ENCODE measurements around the gene MRTO4.
"Not testable (repeated sequence)": the region's sequence is repeated elsewhere in the genome, so short reads cannot be mapped to it uniquely, and the experiment has no call there.

MRTO4 gene

GRCh38 chr1:19270343-19270730, 18.7 kb downstream of the MRTO4 start:
- not testable (repeated sequence) for DNase-seq (ENCODE audit: low spot score)

- DNase-seq (ENCODE audit: low spot score) = no peak
These were observed 20.5 kb downstream of the MRTO4 start for GRCh38 chr1:19272064-19272463.

GRCh38 chr1:19273106-19273843, 21.7 kb downstream of the MRTO4 start:
- no peak for DNase-seq (ENCODE audit: low spot score)

- DNase-seq (ENCODE audit: low spot score) = not testable (repeated sequence)
These were observed 22.4 kb downstream of the MRTO4 start for GRCh38 chr1:19273844-19274531.

GRCh38 chr1:19274636-19275035, 23.0 kb downstream of the MRTO4 start:
- no peak for DNase-seq (ENCODE audit: low spot score)

- DNase-seq (ENCODE audit: low spot score) = no peak
These were observed 32.3 kb downstream of the MRTO4 start for GRCh38 chr1:19283891-19284290.

DNA sequence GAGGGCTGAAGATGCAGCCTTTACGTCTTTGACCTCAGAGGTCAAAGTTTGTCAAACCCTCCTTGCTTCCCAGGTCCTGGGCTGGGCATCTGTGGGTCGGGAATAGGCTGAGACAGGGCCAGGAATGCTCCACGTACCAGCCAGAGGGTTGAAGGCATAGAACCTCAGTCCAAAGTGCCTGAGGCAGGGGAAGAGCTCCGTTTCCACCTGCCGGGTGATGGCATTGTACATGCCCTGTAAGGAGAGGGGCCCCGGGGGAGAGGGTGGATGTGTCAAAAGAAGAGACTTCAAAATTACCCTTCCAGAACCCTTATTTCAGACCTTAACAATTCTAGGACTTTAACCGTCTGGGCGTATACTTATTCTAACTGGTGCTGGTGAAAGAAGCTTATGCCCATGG, 33.3 kb downstream of the MRTO4 start:
- DNase-seq (ENCODE audit: low spot score) = no peak

- DNase-seq (ENCODE audit: low spot score) = not testable (repeated sequence)
These were observed 33.8 kb downstream of the MRTO4 start for GRCh38 chr1:19285366-19285765.

DNA sequence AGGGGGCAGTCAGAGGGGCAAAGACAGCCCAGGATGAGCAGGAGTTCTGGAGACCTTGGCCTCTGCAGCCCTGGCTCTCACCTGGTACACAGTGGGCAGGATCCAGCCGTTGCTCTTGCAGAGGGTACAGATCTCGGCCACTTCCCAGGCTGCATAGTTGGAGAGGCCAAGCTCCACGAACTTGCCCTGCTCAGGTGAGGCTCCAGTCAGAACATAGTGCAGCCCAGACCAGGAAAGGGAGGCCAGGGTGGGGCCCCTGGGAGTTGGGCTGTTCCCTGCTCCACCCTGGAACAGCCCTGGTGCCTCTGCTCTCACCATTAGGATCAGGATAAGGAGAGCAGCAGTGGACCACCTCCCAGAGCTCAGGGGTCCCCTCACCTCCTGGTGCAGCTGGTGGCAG, 34.2 kb downstream of the MRTO4 start:
- DNase-seq (ENCODE audit: low spot score) = not testable (repeated sequence)

GRCh38 chr1:19287436-19288185, 36.0 kb downstream of the MRTO4 start:
- DNase-seq (ENCODE audit: low spot score) = no peak

DNA sequence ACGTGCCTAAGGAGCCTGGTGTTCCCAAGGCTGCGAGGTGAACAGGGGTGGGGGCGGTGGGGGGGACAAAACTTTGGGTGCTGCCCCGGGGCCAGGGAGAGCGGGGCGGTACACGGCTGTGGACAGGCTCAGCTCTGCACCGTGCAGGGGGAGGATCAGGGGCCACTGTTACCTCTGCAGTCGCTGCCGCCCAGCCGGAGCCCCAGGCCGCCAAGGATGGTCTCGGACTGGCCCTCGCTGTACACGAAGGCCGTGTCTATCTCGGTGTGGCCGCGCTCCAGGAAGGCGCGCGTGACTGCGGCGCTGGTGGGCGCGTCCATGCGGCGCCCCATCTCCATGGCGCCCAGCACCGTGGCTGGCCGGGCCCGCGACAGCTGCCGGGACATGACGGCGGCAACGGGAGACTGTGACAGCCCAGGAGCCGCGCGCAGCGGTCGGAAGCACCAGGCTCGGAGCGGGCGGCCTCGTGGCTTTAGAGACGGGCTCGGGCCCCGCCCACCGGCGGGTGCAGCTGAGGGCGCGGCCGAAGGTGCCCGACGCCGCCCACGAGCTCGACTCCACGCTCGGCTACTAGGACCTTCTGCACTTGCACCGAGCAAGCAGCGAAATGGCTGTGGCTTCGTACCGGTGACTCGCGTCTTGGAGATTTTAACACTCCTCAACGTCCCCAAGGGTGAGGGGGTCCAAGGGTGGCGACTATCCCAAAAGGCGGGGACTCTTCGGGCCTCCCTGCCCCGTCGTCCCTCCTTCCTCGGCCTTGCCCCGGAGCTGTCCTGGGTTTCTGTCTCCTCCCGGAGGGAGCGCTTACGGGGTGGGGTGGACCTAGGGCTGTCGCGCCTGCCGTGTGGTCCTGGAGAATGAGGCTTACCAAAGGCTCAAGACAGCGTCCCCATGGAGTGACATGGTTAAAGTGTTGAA, 37.0 kb downstream of the MRTO4 start, which contains the start of gene AKR7A3:
Gene AKR7A3, minus strand, starts transcription at position 447 of the 918 bp plus-strand sequence. Its CDS starts 61 bp downstream, at position 386.
- DNase-seq (ENCODE audit: low spot score) = peak; percentile 49

GRCh38 chr1:19289244-19289643, 37.6 kb downstream of the MRTO4 start:
- no peak for DNase-seq (ENCODE audit: low spot score)

DNA sequence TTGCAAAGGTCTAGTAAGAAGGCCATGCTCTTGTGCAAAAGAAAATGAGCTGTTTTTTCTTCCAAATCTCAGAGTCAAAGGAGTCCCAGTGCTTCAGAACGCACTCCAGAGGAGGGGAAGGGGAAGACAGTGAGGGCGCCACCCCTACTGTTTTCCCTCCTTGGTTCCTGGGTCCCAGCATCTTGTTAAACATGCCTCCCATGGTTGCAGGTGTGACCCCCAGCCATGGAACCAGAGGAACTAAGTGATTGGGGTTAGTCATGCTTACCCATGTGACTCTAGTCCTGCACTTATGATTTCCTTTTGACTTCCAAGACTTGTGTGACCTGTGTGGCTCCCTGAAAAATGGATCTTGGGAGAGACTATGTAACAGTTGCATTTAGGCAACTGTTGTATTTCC, 43.0 kb downstream of the MRTO4 start:
- no peak for DNase-seq (ENCODE audit: low spot score)

DNA sequence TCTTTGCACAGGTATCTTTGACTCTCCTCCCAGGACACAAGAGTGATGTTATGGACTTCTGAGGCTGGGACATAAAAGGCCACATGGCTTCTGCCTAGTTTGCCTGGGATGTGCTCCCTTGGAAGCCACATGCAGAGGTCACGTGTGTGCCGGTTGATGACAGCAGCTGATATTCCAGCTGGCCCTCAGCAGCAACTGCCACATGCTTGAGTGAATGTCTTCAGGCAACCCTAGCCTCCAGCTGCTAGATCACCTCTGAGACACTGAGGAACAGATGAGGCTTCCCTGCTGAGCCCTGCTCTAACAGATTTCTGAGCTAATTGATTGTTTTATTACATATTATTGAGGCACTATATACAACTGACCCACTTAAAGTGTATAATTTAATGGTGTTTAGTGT, 48.6 kb downstream of the MRTO4 start:
- DNase-seq (ENCODE audit: low spot score) = no peak

- DNase-seq (ENCODE audit: low spot score) = not testable (repeated sequence)
These were observed 52.5 kb downstream of the MRTO4 start for GRCh38 chr1:19304081-19304480.

DNA sequence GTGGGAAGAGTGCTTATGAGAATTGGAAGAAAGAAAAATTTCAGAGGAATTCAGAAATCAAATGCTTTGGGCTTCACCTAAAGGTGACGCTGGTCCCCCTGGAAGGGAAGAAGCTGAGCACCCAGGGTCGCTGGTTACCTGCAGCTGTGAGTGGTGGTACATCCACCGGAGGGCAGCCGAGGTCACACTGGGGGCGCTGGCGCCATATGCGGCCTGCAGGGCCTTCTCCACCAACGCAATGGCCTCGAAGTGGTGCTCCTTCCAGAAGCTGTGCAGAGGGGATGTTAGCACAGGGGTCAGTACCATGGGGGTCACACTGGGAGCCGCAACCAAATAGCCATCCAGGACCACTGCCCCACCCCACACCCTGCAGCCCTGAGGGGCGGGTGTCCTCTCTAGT, 54.3 kb downstream of the MRTO4 start:
- DNase-seq (ENCODE audit: low spot score) = no peak

DNA sequence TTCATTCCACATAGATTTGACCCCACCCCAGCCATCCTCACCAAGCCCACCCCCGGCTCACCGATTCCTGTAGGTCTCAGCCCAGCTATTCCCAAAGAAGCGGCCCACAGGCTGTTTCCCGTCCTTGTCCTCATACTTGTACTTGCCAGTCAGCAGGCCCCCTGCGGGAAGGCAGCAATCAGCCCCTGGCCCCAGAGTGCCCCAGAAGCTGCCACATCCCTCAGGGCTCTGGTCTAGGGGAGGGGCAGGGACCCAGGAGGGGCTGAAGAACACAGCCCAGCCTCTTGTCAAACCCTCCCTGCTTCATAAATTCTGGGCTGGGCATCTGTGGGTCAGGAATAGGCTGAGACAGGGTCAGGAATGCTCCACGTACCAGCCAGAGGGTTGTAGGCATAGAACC, 55.3 kb downstream of the MRTO4 start:
- DNase-seq (ENCODE audit: low spot score) = no peak

GRCh38 chr1:19307794-19308508, 56.3 kb downstream of the MRTO4 start:
- DNase-seq (ENCODE audit: low spot score) = no peak

DNA sequence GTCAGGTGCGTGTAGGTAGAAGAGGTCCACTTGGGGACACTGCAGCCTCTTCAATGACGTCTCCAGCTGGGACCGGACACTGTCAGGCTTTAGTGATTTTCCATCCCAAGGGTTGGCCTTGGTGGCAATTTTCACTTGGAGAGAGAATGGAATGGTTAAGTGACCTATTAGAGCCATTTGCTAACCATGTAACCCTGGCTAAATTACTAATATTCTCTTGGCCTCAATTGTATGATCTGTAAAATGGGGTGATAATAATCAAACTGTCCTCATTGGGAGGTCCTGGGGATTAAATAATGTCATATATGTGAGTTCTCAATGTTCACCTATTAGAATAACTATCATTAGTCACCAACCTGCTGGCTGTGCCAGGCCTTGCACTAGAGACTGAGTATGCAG, 56.9 kb downstream of the MRTO4 start:
- DNase-seq (ENCODE audit: low spot score) = no peak

- no peak for DNase-seq (ENCODE audit: low spot score)
These were observed 57.7 kb downstream of the MRTO4 start for GRCh38 chr1:19309123-19309813.
